B cell (primary cell): Measurements from ENCODE around the gene KLHL22.
"Not testable (repeated sequence)": the region's sequence is repeated elsewhere in the genome, so short reads cannot be mapped to it uniquely, and the experiment has no call there.

Source experiments
- EZH2 ChIP-seq: IDR thresholded peaks from 2 replicates; pipeline ENCODE4 v1.6.1; 2012; ENCODE audit warnings: borderline replicate concordance, low read depth, mild to moderate bottlenecking, moderate library complexity, low read length; ENCODE audit not compliant: insufficient read depth, poor library complexity, severe bottlenecking
- TF ChIP-seq, protein P1 (sequence below): fragments of 200-600 bp; IDR thresholded peaks from one replicate; pipeline ENCODE4 v1.8.0; 2022; ENCODE audit warnings: antibody characterized with exemption, mild to moderate bottlenecking

DNA sequence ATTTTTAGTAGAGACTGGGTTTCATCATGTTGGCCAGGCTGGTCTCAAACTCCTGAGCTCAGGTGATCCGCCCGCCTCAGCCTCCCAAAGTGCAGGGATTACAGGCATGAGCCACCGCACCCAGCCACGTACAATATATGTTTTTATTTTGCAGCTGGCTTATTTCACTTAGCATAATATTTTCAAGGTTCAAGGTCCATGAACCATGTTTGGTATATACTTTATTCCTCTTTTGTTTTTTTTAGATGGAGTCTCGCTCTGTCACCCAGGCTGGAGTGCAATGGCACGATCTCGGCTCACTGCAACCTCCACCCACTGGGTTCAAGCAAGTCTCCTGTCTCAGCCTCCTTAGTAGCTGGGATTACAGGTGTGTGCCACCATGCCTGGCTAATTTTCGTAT lies 43.3 kb upstream of the KLHL22 start:
- TF ChIP-seq, protein P1, sequence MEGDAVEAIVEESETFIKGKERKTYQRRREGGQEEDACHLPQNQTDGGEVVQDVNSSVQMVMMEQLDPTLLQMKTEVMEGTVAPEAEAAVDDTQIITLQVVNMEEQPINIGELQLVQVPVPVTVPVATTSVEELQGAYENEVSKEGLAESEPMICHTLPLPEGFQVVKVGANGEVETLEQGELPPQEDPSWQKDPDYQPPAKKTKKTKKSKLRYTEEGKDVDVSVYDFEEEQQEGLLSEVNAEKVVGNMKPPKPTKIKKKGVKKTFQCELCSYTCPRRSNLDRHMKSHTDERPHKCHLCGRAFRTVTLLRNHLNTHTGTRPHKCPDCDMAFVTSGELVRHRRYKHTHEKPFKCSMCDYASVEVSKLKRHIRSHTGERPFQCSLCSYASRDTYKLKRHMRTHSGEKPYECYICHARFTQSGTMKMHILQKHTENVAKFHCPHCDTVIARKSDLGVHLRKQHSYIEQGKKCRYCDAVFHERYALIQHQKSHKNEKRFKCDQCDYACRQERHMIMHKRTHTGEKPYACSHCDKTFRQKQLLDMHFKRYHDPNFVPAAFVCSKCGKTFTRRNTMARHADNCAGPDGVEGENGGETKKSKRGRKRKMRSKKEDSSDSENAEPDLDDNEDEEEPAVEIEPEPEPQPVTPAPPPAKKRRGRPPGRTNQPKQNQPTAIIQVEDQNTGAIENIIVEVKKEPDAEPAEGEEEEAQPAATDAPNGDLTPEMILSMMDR = not testable (repeated sequence)
- not testable (repeated sequence) for TF ChIP-seq EZH2
